NCI-H128 (cell line): ENCODE measurements around the gene BET1L.
"Not testable (repeated sequence)": the region's sequence is repeated elsewhere in the genome, so short reads cannot be mapped to it uniquely, and the experiment has no call there.

Experiments used
- DNase-seq: peaks from one replicate; lab custom pipeline; 2025; ENCODE audit not compliant: unreplicated experiment; lab: John Stamatoyannopoulos, UW

BET1L gene

GRCh38 chr11:197741-198235 is 9.4 kb downstream of the BET1L start:
- no peak for DNase-seq

GRCh38 chr11:196786-197731 is 10.1 kb downstream of the BET1L start:
- DNase-seq: no peak

DNA sequence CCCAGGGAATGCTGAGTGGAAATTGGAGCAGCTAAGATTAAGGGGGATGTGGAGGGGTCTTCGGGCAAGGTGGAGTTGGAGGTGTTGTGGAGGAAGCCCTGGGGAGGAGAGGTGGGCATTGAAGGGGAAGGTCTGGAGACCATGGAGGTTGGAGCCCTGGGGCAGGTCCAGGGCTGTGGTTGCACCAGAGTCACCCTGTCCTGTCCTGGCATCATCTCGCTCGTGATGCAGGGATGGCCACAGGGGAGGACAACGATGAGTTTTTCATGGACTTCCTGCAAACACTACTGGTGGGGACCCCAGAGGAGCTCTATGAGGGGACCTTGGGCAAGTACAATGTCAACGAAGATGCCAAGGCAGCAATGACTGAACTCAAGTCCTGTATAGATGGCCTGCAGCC is 13.7 kb downstream of the BET1L start:
- DNase-seq: not testable (repeated sequence)

DNA sequence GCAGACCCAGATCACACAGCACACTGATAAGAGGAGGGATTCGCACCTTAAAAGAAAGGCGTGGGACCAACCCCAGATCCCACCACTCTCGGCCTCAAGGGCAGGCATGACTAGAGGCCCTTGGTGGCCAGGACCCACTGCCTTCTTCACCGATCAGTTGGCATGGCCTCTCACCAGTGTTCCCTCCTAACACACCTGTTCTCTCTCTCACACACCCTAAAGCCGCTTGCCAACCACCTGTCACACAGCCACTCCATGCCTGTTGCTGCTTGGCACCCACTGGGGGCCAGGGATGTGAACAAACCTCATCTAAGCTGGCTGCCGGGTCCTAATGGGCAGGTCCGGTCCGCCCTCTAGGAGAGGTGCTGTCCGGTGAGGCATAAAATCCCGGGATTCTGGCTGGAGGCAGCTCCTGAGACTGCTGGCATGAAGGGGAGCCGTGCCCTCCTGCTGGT is 14.5 kb downstream of the BET1L start, which contains the start of gene SCGB1C1:
SCGB1C1 (plus strand) TSS at position 405 of the 455 bp plus-strand sequence; CDS start at position 427, 22 bp downstream.
- DNase-seq: not testable (repeated sequence)

- DNase-seq: not testable (repeated sequence)
Observed at GRCh38 chr11:191490-192478, 15.4 kb downstream of the BET1L start.

- DNase-seq: not testable (repeated sequence)
Observed at GRCh38 chr11:190546-190945, 16.7 kb downstream of the BET1L start.

DNA sequence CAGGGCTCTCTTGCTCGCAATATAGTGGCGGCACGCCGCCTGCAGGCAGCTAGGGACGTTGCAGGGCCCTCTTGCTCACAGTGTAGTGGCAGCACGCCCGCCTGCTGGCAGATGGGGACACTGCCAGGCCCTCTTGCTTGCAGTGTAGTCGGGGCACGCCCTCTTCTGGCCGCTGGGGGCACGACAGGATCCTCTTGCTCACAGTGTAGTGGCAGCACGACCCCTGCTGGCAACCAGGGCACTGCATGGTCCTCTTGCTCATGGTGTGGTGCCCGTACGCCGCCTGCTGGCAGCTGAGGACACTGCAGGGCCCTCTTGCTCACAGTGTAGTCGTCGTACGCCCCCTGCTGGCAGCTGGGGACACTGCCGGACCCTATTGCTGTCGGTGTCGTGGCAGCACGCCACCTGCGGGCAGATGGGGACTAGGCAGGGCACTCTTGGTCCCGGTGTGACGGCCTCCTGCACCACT is 17.3 kb downstream of the BET1L start:
- not testable (repeated sequence) for DNase-seq

GRCh38 chr11:189200-189783 is 17.9 kb downstream of the BET1L start:
- DNase-seq: not testable (repeated sequence)

- DNase-seq: not testable (repeated sequence)
Observed at GRCh38 chr11:180242-180641, 27.0 kb downstream of the BET1L start.
